ENCODE results near the gene KLK3.

- TF ChIP-seq POLR2A (IDR thresholded peaks at IDR 0.05): no peak
- TF ChIP-seq CTCF (IDR thresholded peaks at IDR 0.05): no peak
Measured at GRCh38 chr19:50835103-50835784, 19.5 kb upstream of the KLK3 start.

Measured in vagina (tissue), 2 donors.